ENCODE measurements around the gene MRPL23.

MRPL23 gene

GRCh38 chr11:1952806-1953482, 5.8 kb downstream of the MRPL23 start:
- FAIRE-seq, result no peak
- no peak for DNase-seq (ENCODE audit: low spot score)

DNA sequence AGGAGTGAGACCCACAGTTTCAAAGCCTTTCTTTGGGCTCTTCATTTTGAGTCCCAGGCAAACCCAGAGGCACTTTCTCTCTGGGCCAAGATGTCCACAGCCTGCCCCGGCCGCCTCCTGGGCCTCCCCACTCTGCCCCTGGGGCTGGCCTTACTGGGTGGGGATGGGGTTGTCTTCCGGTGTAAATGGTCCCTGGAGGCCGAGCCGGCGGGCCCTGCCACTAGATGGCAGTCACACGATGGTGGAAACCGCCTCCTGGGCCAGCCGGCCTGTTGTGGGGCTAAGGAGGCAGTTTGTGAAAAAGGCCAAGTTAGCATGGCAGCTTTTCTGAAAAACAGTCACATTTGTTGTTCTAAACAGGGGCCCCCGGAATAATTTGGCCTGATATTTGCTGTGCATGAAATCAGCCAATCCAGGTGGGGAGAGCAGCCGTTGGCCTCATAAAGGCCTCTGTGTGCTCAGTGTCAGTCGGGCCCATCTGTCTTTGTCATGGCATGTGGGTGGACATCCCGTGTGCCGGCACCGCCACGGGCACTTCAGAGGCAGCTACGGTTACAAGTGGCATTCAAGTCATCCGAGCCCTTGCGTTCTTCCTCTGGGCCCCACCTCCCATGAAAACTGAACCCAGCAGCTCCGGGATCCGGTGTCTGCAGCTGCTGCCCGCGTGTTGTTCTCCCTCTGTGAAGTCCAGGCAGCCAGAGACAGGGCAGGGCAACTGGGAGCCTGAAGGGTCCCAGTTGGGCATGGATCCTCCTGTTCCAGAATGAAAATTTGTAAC, 6.5 kb downstream of the MRPL23 start:
- FAIRE-seq (no peak), DNase-seq (ENCODE audit: low spot score) (no peak)

DNA sequence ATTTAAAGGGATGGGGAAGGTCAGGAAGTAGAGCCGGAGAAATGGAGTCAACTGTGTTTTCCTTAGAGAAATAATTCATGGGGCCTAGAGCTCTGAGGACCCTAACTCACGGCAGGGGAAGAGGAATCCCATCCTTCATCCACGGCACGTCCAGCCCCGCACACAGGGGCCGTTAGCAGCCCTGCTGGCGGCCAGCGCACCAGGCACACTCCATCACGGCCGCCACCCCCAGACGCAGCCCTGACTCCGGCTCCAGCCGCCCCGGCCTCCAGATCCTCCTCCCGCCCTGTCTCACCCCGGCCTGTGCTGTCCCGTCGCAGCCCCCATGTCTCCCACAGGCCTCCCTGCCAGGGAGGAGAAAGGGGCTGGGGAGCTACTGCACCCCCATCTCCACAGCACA, 11.2 kb downstream of the MRPL23 start:
- FAIRE-seq, result no peak

DNA sequence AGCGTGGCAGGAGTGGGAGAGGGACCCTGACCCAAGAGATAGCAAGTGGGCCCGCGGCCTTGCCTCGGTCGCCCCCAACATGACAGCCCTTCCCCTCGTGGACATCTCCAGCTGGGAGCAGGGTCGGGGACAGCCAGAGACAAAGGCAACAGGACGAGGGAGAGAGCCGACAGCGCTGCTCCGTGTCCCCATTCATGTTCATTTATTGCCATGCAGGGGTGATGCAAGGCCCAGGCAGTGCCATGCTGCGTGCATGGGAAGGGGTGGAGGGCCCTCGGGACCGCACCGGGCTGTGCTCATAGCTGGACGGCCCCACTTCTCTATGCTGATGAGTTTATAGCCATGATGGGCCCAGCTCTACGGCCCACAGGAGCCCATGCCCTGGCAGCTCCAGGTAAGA, 12.7 kb downstream of the MRPL23 start:
- DNase-seq (ENCODE audit: low spot score), result no peak
- FAIRE-seq, result no peak

More for the DNA sequence above, 11.2 kb downstream of the MRPL23 start:
- DNase-seq (ENCODE audit: low spot score), result no peak

DNA sequence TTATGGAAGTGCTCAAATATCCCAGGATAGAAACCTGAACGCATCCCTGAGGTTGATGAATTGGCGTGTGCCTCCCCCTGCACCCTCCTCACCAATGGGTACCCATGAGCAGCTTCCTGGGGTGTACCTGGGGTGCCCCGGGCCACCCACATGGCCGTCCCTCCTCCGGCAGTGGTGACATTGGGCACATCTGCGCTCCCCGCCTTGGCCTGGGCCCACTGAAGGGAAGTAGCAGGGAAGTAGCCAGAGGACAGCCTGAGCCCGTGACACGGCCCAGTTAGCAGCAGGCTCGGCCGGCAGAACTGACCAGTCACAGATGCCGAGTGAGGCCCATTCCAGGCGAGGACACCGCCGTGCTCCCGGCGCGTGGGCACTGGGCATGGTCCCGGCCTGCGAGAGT, 16.7 kb downstream of the MRPL23 start:
- no peak for DNase-seq (ENCODE audit: low spot score)
- no peak for FAIRE-seq

GRCh38 chr11:1964348-1964747, 17.2 kb downstream of the MRPL23 start:
- DNase-seq (ENCODE audit: low spot score), result no peak
- FAIRE-seq, result no peak

DNA sequence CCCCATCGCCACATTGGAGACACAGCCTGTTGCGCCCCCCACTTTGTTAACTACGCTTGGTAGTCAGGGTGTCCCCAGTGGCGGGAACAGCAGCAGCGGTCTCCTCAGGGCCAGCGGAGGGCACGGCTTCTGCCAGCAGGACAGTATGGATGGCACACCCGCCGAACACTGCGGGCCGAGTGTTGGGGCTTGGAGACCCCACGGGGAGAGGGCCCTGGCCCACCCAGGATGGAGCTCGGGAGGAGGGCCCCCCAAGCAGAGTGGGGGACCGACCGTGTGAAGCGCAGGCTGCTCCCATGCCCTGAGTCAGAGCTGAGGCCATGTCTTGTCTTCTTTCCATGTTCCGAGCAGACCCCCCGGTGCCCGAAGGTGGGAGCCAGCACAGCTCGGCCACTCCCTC, 17.8 kb downstream of the MRPL23 start:
- FAIRE-seq (no peak), DNase-seq (ENCODE audit: low spot score) (no peak)

GRCh38 chr11:1966531-1966930, 19.4 kb downstream of the MRPL23 start:
- DNase-seq (ENCODE audit: low spot score), result no peak
- FAIRE-seq, result no peak

GRCh38 chr11:1967641-1968225, 20.6 kb downstream of the MRPL23 start:
- FAIRE-seq (no peak), DNase-seq (ENCODE audit: low spot score) (no peak)

DNA sequence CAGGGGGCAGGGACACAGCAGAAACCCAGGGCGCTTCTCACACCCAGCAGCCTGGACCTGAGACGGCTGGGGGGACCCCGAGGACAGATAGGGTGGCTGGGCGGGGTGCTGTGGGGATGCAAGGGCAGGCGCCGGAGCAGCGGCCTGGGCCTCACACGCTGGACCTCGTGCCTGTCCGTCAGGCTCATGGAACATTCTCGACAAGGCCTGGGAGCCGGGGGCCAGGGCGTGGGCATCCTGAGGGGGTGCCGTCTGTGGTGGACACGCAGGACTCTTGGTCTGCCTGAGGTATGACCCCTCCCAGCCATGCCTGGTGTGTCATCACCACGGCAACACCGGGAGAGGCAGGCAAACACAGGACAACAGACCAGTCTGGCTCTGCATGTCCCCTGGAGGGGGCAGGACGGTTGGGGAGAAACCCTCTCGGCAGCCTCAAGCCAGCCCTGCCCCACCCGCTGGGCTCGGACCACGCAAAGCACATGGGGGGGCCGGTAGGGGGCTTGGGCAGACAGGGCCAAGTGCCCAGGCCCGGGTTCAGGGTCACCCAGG, 21.4 kb downstream of the MRPL23 start:
- DNase-seq (ENCODE audit: low spot score) (no peak), FAIRE-seq (peak; percentile 30)

- DNase-seq (ENCODE audit: low spot score) (no peak), FAIRE-seq (no peak)
These were observed 21.9 kb downstream of the MRPL23 start for GRCh38 chr11:1969035-1969434.

DNA sequence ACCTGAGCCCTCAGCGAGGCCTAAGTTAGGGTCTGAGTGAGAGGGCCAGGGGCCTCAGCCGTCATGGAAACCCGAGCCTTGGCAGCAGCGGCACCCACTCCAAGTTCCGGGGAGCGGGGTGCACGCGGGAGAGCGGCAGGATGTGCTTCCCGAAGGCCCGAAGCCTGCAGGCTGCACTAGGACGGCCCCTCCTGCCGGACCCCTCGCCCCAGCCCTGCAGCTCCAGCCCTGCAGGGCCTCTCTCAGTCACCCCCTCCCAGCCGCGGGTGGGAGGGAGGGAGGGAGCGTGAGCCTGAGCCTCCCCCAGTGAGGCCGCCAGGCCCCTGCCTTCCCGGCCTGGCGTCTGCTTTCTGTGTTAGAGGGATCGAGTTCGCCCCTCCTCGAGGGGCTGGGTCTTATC, 22.6 kb downstream of the MRPL23 start:
- DNase-seq (ENCODE audit: low spot score) (no peak), FAIRE-seq (no peak)

GRCh38 chr11:1970956-1971355, 23.8 kb downstream of the MRPL23 start:
- FAIRE-seq (no peak), DNase-seq (ENCODE audit: low spot score) (no peak)

- FAIRE-seq, result no peak
- DNase-seq (ENCODE audit: low spot score), result no peak
These were observed 28.1 kb downstream of the MRPL23 start for GRCh38 chr11:1975185-1975584.

DNA sequence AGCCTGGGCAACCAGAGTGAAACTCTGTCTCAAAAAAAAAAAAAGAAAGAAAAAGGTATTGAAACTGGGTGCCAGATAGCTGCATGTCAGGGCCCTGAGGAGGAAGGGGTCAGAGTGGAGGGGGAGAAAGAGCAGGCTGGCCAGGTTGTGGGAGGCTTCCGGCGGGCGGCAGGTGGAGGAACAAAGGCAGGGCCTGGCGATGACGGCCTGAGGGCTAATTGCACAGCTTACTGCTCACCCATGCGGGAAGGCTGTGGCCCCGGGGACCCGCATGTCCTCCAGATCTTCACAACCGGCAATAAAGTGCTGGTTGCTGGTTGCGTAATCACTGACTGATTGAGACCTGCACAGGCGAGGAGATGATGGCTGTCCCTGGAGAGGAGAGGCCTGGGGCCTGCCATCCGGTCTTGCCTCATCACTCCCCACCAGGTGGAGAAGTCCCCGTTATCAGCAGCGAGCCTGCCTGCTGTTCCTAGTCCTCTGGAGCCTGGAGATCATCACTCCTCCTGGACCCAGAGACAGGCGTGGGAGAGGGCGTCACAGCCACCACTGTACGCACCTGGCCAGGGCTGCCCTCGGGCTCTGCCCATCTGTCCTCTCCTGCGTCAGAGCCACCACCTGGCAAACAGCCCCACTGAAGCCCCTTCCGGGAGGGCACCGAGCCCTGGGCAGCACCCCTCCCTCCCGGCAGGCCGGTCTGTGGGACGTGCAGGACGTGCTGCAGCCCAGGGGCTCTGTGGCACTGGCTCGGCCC, 31.8 kb downstream of the MRPL23 start:
- DNase-seq (ENCODE audit: low spot score) (no peak), FAIRE-seq (no peak)

- FAIRE-seq (no peak), DNase-seq (ENCODE audit: low spot score) (no peak)
These were observed 32.5 kb downstream of the MRPL23 start for GRCh38 chr11:1979607-1980006.

DNA sequence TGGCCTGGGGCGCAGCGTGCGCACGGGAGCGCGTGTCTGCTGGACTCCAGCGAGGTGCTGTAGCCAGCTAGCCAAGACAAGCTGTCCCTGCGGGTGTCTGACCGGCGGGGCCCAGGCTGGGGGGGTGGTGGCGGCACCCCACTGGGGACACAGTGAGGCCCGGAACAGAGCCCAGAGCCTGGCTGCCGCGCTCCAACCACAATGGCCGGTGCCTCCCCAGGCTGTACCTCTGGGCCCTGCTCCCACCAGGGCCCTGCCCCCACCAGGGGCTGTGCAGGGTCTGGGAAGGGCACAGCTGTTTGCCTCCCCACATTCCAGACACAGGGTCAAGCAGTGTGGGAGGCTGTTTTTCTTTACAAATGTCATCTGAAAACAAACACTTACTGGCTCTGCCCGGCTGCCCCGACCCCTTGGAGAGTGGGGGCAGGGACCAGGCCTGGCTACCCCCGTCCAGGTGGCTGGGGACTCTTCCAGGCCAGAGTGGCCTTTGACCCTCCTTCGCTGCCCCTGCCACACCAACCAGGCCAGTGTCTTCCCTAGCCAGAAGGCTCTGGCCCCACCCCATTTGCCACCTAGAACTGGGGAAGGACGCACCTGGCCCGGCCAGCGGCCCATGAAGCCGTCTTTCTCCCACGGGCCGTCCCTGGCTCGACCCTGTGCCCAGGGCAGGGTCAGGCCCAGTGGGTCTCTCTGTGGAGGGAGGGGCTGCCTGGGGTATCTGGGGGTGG, 35.9 kb downstream of the MRPL23 start:
- FAIRE-seq, result no peak
- no peak for DNase-seq (ENCODE audit: low spot score)

- FAIRE-seq, result no peak
These were observed 36.4 kb downstream of the MRPL23 start for GRCh38 chr11:1983601-1983961.

GRCh38 chr11:1987024-1987423, 39.9 kb downstream of the MRPL23 start:
- FAIRE-seq, result no peak

More at GRCh38 chr11:1983601-1983961, 36.4 kb downstream of the MRPL23 start:
- no peak for DNase-seq (ENCODE audit: low spot score)

DNA sequence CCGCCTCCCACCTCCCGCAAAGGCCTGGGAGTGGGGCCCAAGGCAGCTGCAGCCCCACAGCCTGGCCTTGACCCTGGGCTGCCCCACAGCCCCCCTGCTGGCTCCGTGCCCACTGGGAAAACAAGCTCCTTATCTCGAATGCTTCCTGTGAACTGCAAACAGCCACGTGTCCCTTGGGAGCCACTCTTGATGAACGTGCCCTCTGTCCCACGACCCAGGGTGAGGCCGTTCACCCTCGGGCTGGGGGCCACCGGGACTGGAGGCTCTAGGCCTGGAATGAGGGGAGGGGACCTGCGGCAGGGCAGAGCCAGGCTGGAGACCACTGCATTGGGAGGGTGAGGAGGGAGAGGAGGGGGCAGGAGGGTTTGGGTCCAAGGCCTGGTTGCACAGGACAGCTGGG, 41.0 kb downstream of the MRPL23 start:
- DNase-seq (ENCODE audit: low spot score) (no peak), FAIRE-seq (no peak)

More at GRCh38 chr11:1987024-1987423, 39.9 kb downstream of the MRPL23 start:
- DNase-seq (ENCODE audit: low spot score), result no peak
